ENCODE results near the gene NCL. TPM values are rescaled to one million over a fixed set of nuclear protein-coding genes. Genes with fewer than 3 reads are reported as not detected.

Gene NCL
- total RNA-seq, 2 experiments from 2014 or later = 665 to 686 TPM

Other genes starting within 250 kb of the NCL start
- gene B3GNT7, start 68.8 kb downstream of the NCL start, total RNA-seq = under 1 TPM; 0.26 to 0.34 TPM
- under 1 TPM; 0.95 to 0.99 TPM for gene NMUR1, start 66.0 kb upstream of the NCL start, total RNA-seq
- gene TEX44, start 128.4 kb upstream of the NCL start, total RNA-seq = not detected
- gene PTMA, start 244.0 kb upstream of the NCL start, total RNA-seq = 1,000 to 10,000 TPM; 1,769 to 1,842 TPM